GM12878 (cell line): ENCODE results near the gene CNR2. TPM values are rescaled to one million over a fixed set of nuclear protein-coding genes. Genes with fewer than 3 reads are reported as not detected.

ENCODE experiments used
- ATAC-seq: fragments of 200-7000 bp; cut with Tn5 transposase; 3 replicates; pipeline ENCODE4 v1.9.1; 2020; ENCODE audit warnings: mild to moderate bottlenecking, moderate library complexity
- BruUV-seq: library from RNA; stranded (reverse); fragments of 400-500 nt; replicated peaks from 2 replicates; lab custom pipeline; 2021; lab: Mats Ljungman, UMichigan
- CTCF ChIA-PET: fragments of 300-600 bp; sonication (Branson Sonifier 250); formaldehyde crosslinking; extraction: SDS; loops from one replicate; lab custom pipeline; 2021; ENCODE audit warnings: inconsistent platforms; lab: Yijun Ruan, JAX
- POLR2A ChIA-PET: fragments of 350-600 bp; formaldehyde crosslinking; extraction: SDS; loops from one replicate; lab custom pipeline; 2021; ENCODE audit warnings: inconsistent platforms; lab: Charles Lee
- RAD21 ChIA-PET: fragments of 300-600 bp; sonication (Branson Sonifier 250); formaldehyde crosslinking; loops from one replicate; lab custom pipeline; 2023; ENCODE audit warnings: antibody characterized with exemption; ENCODE audit not compliant: unreplicated experiment; lab: Charles Lee
- SMC1A ChIA-PET: fragments of 300-600 bp; sonication (Branson Sonifier 250); formaldehyde crosslinking; loops from one replicate; lab custom pipeline; 2023; ENCODE audit not compliant: unreplicated experiment, uncharacterized antibody; lab: Charles Lee
- DNase-seq: peaks from one replicate; pipeline ENCODE4 v3.0.0-alpha.2; 2011; ENCODE audit warnings: low read depth, low spot score
- FAIRE-seq: peaks from 3 replicates; lab custom pipeline; 2011; peaks lifted over from hg19 to GRCh38; lab: Jason Lieb, UNC
- H2AFZ ChIP-seq: 2 replicates; pipeline ENCODE4 v1.6.0; 2011; ENCODE audit warnings: low read depth, low read length, control low read depth; ENCODE audit not compliant: control insufficient read depth
- H3K27ac ChIP-seq: 2 replicates; pipeline ENCODE4 v1.5.1; 2011; ENCODE audit warnings: control low read depth; ENCODE audit not compliant: control insufficient read depth, insufficient read depth
- H3K27me3 ChIP-seq, 2 experiments: replicated peaks in 1 of 2; 2 replicates each; pipeline versions ENCODE4 v1.6.0 to v1.6.1; 2011; ENCODE audit warnings: low read length in 1 of 2; ENCODE audit not compliant: control insufficient read depth in 2 of 2, insufficient read depth in 2 of 2
- H3K36me3 ChIP-seq, 2 experiments: 2 replicates each; pipeline ENCODE4 v1.5.1; 2011; ENCODE audit warnings: low read length in 1 of 2; ENCODE audit not compliant: control insufficient read depth in 2 of 2, insufficient read depth in 2 of 2
- H3K4me1 ChIP-seq: 2 replicates; pipeline ENCODE4 v1.6.1; 2011; ENCODE audit warnings: mild to moderate bottlenecking, low read length, moderate library complexity, mixed read lengths; ENCODE audit not compliant: control insufficient read depth, insufficient read depth
- H3K4me2 ChIP-seq: 2 replicates; pipeline ENCODE4 v1.6.0; 2011; ENCODE audit warnings: control low read depth; ENCODE audit not compliant: control insufficient read depth, insufficient read depth
- H3K4me3 ChIP-seq: fragments of 200-600 bp; sonication (generic); 2 replicates; pipeline ENCODE4 v1.5.1; 2016
- H3K79me2 ChIP-seq: 2 replicates; pipeline ENCODE4 v1.6.0; 2011; ENCODE audit warnings: low read length; ENCODE audit not compliant: control insufficient read depth, insufficient read depth
- H3K9ac ChIP-seq: 2 replicates; pipeline ENCODE4 v1.8.0; 2011; ENCODE audit warnings: low read length, control low read depth, mixed read lengths; ENCODE audit not compliant: control insufficient read depth, insufficient read depth
- H3K9me3 ChIP-seq: replicated peaks from 3 replicates; pipeline ENCODE4 v1.5.1; 2011; ENCODE audit warnings: mild to moderate bottlenecking, low read length; ENCODE audit not compliant: control insufficient read depth, insufficient read depth
- H4K20me1 ChIP-seq: 2 replicates; pipeline ENCODE4 v1.6.0; 2011; ENCODE audit not compliant: control insufficient read depth, insufficient read depth
- DPF2 ChIP-seq: fragments of 450-650 bp; IDR thresholded peaks from 2 replicates; pipeline ENCODE4 v1.6.1; 2017; ENCODE audit warnings: mild to moderate bottlenecking
- EED ChIP-seq: sonication (generic); IDR thresholded peaks from 2 replicates; pipeline ENCODE4 v1.6.1; 2016; ENCODE audit warnings: antibody characterized with exemption, low read depth
- GABPA ChIP-seq: IDR thresholded peaks from 2 replicates; pipeline ENCODE4 v1.6.1; 2014; ENCODE audit warnings: antibody characterized with exemption, low read depth, mild to moderate bottlenecking, inconsistent platforms
- IKZF2 ChIP-seq, 2 experiments: fragments of 450-650 bp; IDR thresholded peaks; 2 replicates each; pipeline ENCODE4 v1.6.1; 2017; ENCODE audit warnings: mild to moderate bottlenecking in 2 of 2, moderate library complexity in 2 of 2
- IRF5 ChIP-seq: fragments of 450-650 bp; IDR thresholded peaks from 2 replicates; pipeline ENCODE4 v1.6.1; 2017; ENCODE audit warnings: borderline replicate concordance
- RAD21 ChIP-seq: IDR thresholded peaks from 2 replicates; pipeline ENCODE4 v1.6.1; 2011; ENCODE audit warnings: mild to moderate bottlenecking, low read depth, low read length, moderate library complexity; ENCODE audit not compliant: insufficient read depth
- RELB ChIP-seq: fragments of 450-650 bp; IDR thresholded peaks from 2 replicates; pipeline ENCODE4 v1.6.1; 2017; ENCODE audit warnings: low read depth, mild to moderate bottlenecking, moderate library complexity
- ZNF622 ChIP-seq: fragments of 450-650 bp; IDR thresholded peaks from 2 replicates; pipeline ENCODE4 v1.6.1; 2017; ENCODE audit warnings: mild to moderate bottlenecking, inconsistent platforms
- WGBS: methylation state at CpG from one replicate; pipeline ENCODE4 v1.1.6; 2016; ENCODE audit warnings: low lambda C conversion rate; ENCODE audit not compliant: insufficient replicate concordance, insufficient coverage; ENCODE audit errors: missing lambda C conversion rate; 5-methylcytosine and 5-hydroxymethylcytosine counted together
- in situ Hi-C: fragments of 300-500 bp; cut with MboI; formaldehyde crosslinking; loops from 9 replicates; pipeline ENCODE4 v1.14.3; 2018; ENCODE audit warnings: mixed read lengths
- intact Hi-C: fragments of 100-400 bp; cut with micrococcal nuclease; formaldehyde crosslinking; loops from one replicate; pipeline ENCODE4 v1.14.2; 2022; ENCODE audit not compliant: unreplicated experiment
- polyA plus RNA-seq, 11 experiments: library from polyadenylated mRNA; depleted of rRNA in 4 of 11; unstranded in 6 of 11; stranded (reverse) in 5 of 11; fragments of >200 nt; fragmentation: Nextera tagmentation in 4 of 11; fragmentation: Illumina TruSeq in 1 of 11; extraction: Ambion mirVana in 4 of 11; extraction: Trizol in 1 of 11; gene quantifications; 1 replicate in 1 of 11; 2 replicates in 10 of 11; pipeline versions ENCODE4 v1.2.1 to v1.2.3, GENCODE V29; 2011 to 2016; ENCODE audit warnings: inconsistent platforms in 2 of 11, missing spikeins in 2 of 11, low read depth in 1 of 11
- total RNA-seq, 4 experiments: library from RNA; depleted of rRNA in 3 of 4; stranded (reverse); fragments of >200 nt in 3 of 4; fragmentation: Illumina TruSeq in 1 of 4; extraction: Trizol in 1 of 4; gene quantifications; 2 replicates each; pipeline versions ENCODE4 v1.2.1 to v1.2.3, GENCODE V29; 2013 to 2021
- TF ChIP-seq, protein P1 (sequence below): fragments of 450-650 bp; IDR thresholded peaks from 2 replicates; pipeline ENCODE4 v1.6.1; 2018; ENCODE audit warnings: borderline replicate concordance, mild to moderate bottlenecking; ENCODE audit not compliant: partially characterized antibody

Gene CNR2
- total and polyA plus RNA-seq, 10 of the 15 experiments (the other 5 are each of a cell fraction or from before 2014, with no cell fraction given): 0.46 to 19.8 (median 12.2) TPM

GRCh38 chr1:23930270-23930669 is 17.1 kb upstream of the CNR2 start:
- BruUV-seq: no TSS peak
- no peak overlapping the region for H3K9ac ChIP-seq
- H3K27ac ChIP-seq: no peak overlapping the region
- intact Hi-C loops (no loop called here), in situ Hi-C loops (no loop called here)
- H2AFZ ChIP-seq: no peak overlapping the region
- TF ChIP-seq IKZF2 (IDR thresholded peaks at IDR 0.05) (no peak), RELB (no peak), DPF2 (no peak), ZNF622 (no peak), EED (no peak), IRF5 (no peak), RAD21 (no peak), GABPA (no peak)
- TF ChIP-seq, protein P1, sequence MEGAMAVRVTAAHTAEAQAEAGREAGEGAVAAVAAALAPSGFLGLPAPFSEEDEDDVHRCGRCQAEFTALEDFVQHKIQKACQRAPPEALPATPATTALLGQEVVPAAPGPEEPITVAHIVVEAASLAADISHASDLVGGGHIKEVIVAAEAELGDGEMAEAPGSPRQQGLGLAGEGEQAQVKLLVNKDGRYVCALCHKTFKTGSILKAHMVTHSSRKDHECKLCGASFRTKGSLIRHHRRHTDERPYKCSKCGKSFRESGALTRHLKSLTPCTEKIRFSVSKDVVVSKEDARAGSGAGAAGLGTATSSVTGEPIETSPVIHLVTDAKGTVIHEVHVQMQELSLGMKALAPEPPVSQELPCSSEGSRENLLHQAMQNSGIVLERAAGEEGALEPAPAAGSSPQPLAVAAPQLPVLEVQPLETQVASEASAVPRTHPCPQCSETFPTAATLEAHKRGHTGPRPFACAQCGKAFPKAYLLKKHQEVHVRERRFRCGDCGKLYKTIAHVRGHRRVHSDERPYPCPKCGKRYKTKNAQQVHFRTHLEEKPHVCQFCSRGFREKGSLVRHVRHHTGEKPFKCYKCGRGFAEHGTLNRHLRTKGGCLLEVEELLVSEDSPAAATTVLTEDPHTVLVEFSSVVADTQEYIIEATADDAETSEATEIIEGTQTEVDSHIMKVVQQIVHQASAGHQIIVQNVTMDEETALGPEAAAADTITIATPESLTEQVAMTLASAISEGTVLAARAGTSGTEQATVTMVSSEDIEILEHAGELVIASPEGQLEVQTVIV: no peak
- H3K4me2 ChIP-seq: no peak overlapping the region
- H3K79me2 ChIP-seq: no peaks in the 10 kb centered on the region
- H3K27me3 ChIP-seq: no peaks in the 10 kb centered on the region
- no peak overlapping the region for H3K4me3 ChIP-seq
- FAIRE-seq: no peak
- no peak for DNase-seq
- ChIA-PET RAD21 (interaction anchor here (1.5 kb wide), 1 partner anchor 120 kb away, joined by 4 read pairs; no protein-coding TSS in a partner anchor), CTCF (interaction anchor here (1.3 to 3.9 kb wide), 4 partner anchors 33 to 120 kb away, joined by 4 to 21 read pairs (median 6); no protein-coding TSS in a partner anchor), POLR2A (interaction anchor here (1.4 kb wide), 1 partner anchor 115 kb away, joined by 4 read pairs; no protein-coding TSS in a partner anchor), SMC1A (interaction anchor here (1.0 to 2.4 kb wide), 3 partner anchors 9 to 120 kb away, joined by 3 to 8 read pairs (median 5); no protein-coding TSS in a partner anchor)
- no peaks in the 10 kb centered on the region for H3K9me3 ChIP-seq
- ATAC-seq: no peak
- peaks cover 14% of the 10 kb centered on the region for H3K4me1 ChIP-seq
- no peaks in the 10 kb centered on the region for H3K36me3 ChIP-seq
- H4K20me1 ChIP-seq: no peaks in the 10 kb centered on the region
- WGBS: 95% methylated on average over 5 of the region's 5 CpGs
